ENCODE results near the gene MROH8.

- no peak for TF ChIP-seq POLR2AphosphoS5 (IDR thresholded peaks at IDR 0.05; ENCODE audit: low read depth, low read length)
- TF ChIP-seq TAF1 (IDR thresholded peaks at IDR 0.05; ENCODE audit: borderline replicate concordance, insufficient read depth, low read length), result no peak
- no peak for TF ChIP-seq SIN3A (IDR thresholded peaks at IDR 0.05; ENCODE audit: borderline replicate concordance, insufficient read depth, low read length)
- no peak for TF ChIP-seq REST (IDR thresholded peaks at IDR 0.05; ENCODE audit: insufficient read depth in 1 of 2, low read depth in 2 of 2, low read length in 2 of 2)
- no peak for TF ChIP-seq FOXP2 (optimal IDR thresholded peaks at IDR 0.05; ENCODE audit: borderline replicate concordance, extremely low read depth, extremely low read length, insufficient read depth)
Observed at GRCh38 chr20:37081717-37082289, 97.5 kb downstream of the MROH8 start.
